ENCODE data around the gene CCDC80. TPM values are rescaled to one million over a fixed set of nuclear protein-coding genes. Genes with fewer than 3 reads are reported as not detected.

The CCDC80 gene
- total RNA-seq, 1 donor from 2014 or later: 11.6 TPM

GRCh38 chr3:112623717-112624116, 17.2 kb downstream of the CCDC80 start:
- no peak for DNase-seq (ENCODE audit: low read depth)
- H3K4me3 ChIP-seq (ENCODE audit: low read depth, low read length): no peak overlapping the region
- TF ChIP-seq CTCF (conservative IDR thresholded peaks at IDR 0.05; ENCODE audit: low read depth, low read length): no peak

- no peak overlapping the region for H3K4me3 ChIP-seq (ENCODE audit: low read depth, low read length)
- no peak for TF ChIP-seq CTCF (conservative IDR thresholded peaks at IDR 0.05; ENCODE audit: low read depth, low read length)
- DNase-seq (ENCODE audit: low read depth): no peak
Measured at GRCh38 chr3:112623213-112623612, 17.7 kb downstream of the CCDC80 start.

- H3K4me3 ChIP-seq (ENCODE audit: low read depth, low read length): no peak overlapping the region
- no peak for DNase-seq (ENCODE audit: low read depth)
- no peak for TF ChIP-seq CTCF (conservative IDR thresholded peaks at IDR 0.05; ENCODE audit: low read depth, low read length)
Measured at GRCh38 chr3:112619295-112619694, 21.6 kb downstream of the CCDC80 start.

GRCh38 chr3:112617285-112617684, 23.7 kb downstream of the CCDC80 start:
- no peak overlapping the region for H3K4me3 ChIP-seq (ENCODE audit: low read depth, low read length)
- no peak for TF ChIP-seq CTCF (conservative IDR thresholded peaks at IDR 0.05; ENCODE audit: low read depth, low read length)
- no peak for DNase-seq (ENCODE audit: low read depth)

GRCh38 chr3:112615989-112616731, 24.8 kb downstream of the CCDC80 start:
- no peak for TF ChIP-seq CTCF (conservative IDR thresholded peaks at IDR 0.05; ENCODE audit: low read depth, low read length)
- H3K4me3 ChIP-seq (ENCODE audit: low read depth, low read length): no peak overlapping the region
- DNase-seq (ENCODE audit: low read depth): no peak

GRCh38 chr3:112611752-112612515, 29.0 kb downstream of the CCDC80 start:
- TF ChIP-seq CTCF (conservative IDR thresholded peaks at IDR 0.05; ENCODE audit: low read depth, low read length): no peak
- no peak for DNase-seq (ENCODE audit: low read depth)
- H3K4me3 ChIP-seq (ENCODE audit: low read depth, low read length): no peak overlapping the region
